ENCODE data around the gene LRP1B. TPM values are rescaled to one million over a fixed set of nuclear protein-coding genes. Genes with fewer than 3 reads are reported as not detected.

Gene LRP1B
- total and polyA plus RNA-seq, 4 donors, result 0.01 to 0.84 (median 0.17) TPM

GRCh38 chr2:141187075-141187439 is 943.8 kb downstream of the LRP1B start:
- no peaks in the 10 kb centered on the region for H3K9me3 ChIP-seq (ENCODE audit: control insufficient read depth in 4 of 4, low read length in 3 of 4)
- H3K36me3 ChIP-seq (ENCODE audit: control insufficient read depth in 4 of 4, insufficient read depth in 3 of 4, low read depth in 1 of 4, low read length in 3 of 4), result no peaks in the 10 kb centered on the region
- no peak overlapping the region for H3K27ac ChIP-seq (ENCODE audit: low read depth in 1 of 2, low read length in 2 of 2)
- no peak overlapping the region for H3K4me3 ChIP-seq (ENCODE audit: low read depth in 1 of 3, low read length in 3 of 3)
- WGBS, result 54% methylated on average over 4 of the region's 4 CpGs
- no peak for DNase-seq (ENCODE audit: low spot score)
- no peaks in the 10 kb centered on the region for H3K4me1 ChIP-seq (ENCODE audit: control insufficient read depth in 4 of 4, insufficient read depth in 4 of 4, low read length in 3 of 4)
- TF ChIP-seq EGR1 (IDR thresholded peaks at IDR 0.05; ENCODE audit: low read depth in 2 of 2), result no peak
- no peak for TF ChIP-seq ATF3 (IDR thresholded peaks at IDR 0.05)
- TF ChIP-seq, protein P1, sequence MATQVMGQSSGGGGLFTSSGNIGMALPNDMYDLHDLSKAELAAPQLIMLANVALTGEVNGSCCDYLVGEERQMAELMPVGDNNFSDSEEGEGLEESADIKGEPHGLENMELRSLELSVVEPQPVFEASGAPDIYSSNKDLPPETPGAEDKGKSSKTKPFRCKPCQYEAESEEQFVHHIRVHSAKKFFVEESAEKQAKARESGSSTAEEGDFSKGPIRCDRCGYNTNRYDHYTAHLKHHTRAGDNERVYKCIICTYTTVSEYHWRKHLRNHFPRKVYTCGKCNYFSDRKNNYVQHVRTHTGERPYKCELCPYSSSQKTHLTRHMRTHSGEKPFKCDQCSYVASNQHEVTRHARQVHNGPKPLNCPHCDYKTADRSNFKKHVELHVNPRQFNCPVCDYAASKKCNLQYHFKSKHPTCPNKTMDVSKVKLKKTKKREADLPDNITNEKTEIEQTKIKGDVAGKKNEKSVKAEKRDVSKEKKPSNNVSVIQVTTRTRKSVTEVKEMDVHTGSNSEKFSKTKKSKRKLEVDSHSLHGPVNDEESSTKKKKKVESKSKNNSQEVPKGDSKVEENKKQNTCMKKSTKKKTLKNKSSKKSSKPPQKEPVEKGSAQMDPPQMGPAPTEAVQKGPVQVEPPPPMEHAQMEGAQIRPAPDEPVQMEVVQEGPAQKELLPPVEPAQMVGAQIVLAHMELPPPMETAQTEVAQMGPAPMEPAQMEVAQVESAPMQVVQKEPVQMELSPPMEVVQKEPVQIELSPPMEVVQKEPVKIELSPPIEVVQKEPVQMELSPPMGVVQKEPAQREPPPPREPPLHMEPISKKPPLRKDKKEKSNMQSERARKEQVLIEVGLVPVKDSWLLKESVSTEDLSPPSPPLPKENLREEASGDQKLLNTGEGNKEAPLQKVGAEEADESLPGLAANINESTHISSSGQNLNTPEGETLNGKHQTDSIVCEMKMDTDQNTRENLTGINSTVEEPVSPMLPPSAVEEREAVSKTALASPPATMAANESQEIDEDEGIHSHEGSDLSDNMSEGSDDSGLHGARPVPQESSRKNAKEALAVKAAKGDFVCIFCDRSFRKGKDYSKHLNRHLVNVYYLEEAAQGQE (IDR thresholded peaks at IDR 0.05), result no peak
- TF ChIP-seq NR2F2 (IDR thresholded peaks at IDR 0.05), result no peak
- TF ChIP-seq YY1 (IDR thresholded peaks at IDR 0.05), result no peak
- TF ChIP-seq, protein P2, sequence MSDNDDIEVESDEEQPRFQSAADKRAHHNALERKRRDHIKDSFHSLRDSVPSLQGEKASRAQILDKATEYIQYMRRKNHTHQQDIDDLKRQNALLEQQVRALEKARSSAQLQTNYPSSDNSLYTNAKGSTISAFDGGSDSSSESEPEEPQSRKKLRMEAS (IDR thresholded peaks at IDR 0.05), result no peak
- TF ChIP-seq FOXA1 (IDR thresholded peaks at IDR 0.05), result no peak
- TF ChIP-seq, protein P3, sequence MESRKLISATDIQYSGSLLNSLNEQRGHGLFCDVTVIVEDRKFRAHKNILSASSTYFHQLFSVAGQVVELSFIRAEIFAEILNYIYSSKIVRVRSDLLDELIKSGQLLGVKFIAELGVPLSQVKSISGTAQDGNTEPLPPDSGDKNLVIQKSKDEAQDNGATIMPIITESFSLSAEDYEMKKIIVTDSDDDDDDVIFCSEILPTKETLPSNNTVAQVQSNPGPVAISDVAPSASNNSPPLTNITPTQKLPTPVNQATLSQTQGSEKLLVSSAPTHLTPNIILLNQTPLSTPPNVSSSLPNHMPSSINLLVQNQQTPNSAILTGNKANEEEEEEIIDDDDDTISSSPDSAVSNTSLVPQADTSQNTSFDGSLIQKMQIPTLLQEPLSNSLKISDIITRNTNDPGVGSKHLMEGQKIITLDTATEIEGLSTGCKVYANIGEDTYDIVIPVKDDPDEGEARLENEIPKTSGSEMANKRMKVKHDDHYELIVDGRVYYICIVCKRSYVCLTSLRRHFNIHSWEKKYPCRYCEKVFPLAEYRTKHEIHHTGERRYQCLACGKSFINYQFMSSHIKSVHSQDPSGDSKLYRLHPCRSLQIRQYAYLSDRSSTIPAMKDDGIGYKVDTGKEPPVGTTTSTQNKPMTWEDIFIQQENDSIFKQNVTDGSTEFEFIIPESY (IDR thresholded peaks at IDR 0.05), result no peak
- no peak for TF ChIP-seq FOXA2 (IDR thresholded peaks at IDR 0.05)
- TF ChIP-seq GABPA (IDR thresholded peaks at IDR 0.05 in 1 of 2, conservative IDR thresholded peaks at IDR 0.05 in 1 of 2), result no peak
- TF ChIP-seq HNF4G (IDR thresholded peaks at IDR 0.05), result no peak
- no peak overlapping the region for H3K9ac ChIP-seq (ENCODE audit: low read depth in 1 of 2, low read length in 2 of 2)
- no peaks in the 10 kb centered on the region for H3K27me3 ChIP-seq (ENCODE audit: control insufficient read depth in 4 of 4, insufficient read depth in 4 of 4, low read length in 3 of 4)

GRCh38 chr2:141186413-141187074 is 944.3 kb downstream of the LRP1B start:
- Histone ChIP-seq H3K36me3 (ENCODE audit: control insufficient read depth in 4 of 4, insufficient read depth in 3 of 4, low read depth in 1 of 4, low read length in 3 of 4) (no peaks in the 10 kb centered on the region), H3K27me3 (ENCODE audit: control insufficient read depth in 4 of 4, insufficient read depth in 4 of 4, low read length in 3 of 4) (no peaks in the 10 kb centered on the region), H3K4me1 (ENCODE audit: control insufficient read depth in 4 of 4, insufficient read depth in 4 of 4, low read length in 3 of 4) (no peaks in the 10 kb centered on the region), H3K9ac (ENCODE audit: low read depth in 1 of 2, low read length in 2 of 2) (no peak overlapping the region), H3K4me3 (ENCODE audit: low read depth in 1 of 3, low read length in 3 of 3) (no peak overlapping the region), H3K27ac (ENCODE audit: low read depth in 1 of 2, low read length in 2 of 2) (no peak overlapping the region), H3K9me3 (ENCODE audit: control insufficient read depth in 4 of 4, low read length in 3 of 4) (no peaks in the 10 kb centered on the region)
- WGBS, result 81% methylated on average over 1 of the region's 1 CpG
- no peak for TF ChIP-seq RAD21 (IDR thresholded peaks at IDR 0.05)
- TF ChIP-seq, protein P4, sequence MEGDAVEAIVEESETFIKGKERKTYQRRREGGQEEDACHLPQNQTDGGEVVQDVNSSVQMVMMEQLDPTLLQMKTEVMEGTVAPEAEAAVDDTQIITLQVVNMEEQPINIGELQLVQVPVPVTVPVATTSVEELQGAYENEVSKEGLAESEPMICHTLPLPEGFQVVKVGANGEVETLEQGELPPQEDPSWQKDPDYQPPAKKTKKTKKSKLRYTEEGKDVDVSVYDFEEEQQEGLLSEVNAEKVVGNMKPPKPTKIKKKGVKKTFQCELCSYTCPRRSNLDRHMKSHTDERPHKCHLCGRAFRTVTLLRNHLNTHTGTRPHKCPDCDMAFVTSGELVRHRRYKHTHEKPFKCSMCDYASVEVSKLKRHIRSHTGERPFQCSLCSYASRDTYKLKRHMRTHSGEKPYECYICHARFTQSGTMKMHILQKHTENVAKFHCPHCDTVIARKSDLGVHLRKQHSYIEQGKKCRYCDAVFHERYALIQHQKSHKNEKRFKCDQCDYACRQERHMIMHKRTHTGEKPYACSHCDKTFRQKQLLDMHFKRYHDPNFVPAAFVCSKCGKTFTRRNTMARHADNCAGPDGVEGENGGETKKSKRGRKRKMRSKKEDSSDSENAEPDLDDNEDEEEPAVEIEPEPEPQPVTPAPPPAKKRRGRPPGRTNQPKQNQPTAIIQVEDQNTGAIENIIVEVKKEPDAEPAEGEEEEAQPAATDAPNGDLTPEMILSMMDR (IDR thresholded peaks at IDR 0.05; ENCODE audit: low read depth, low read length, missing input control), result no peak
- no peak for TF ChIP-seq TAF1 (conservative IDR thresholded peaks at IDR 0.05)
- no peak for TF ChIP-seq SP1 (IDR thresholded peaks at IDR 0.05)
- TF ChIP-seq, protein P1 (IDR thresholded peaks at IDR 0.05), result no peak
- DNase-seq (ENCODE audit: low spot score), result no peak
